HG03442 (cell line): Measurements from ENCODE around the gene MUC5AC.

Experiments used
- ATAC-seq: cut with Tn5 transposase; IDR thresholded peaks from one replicate; pipeline ENCODE4 v1.9.1; 2021; ENCODE audit warnings: mild to moderate bottlenecking, moderate library complexity; ENCODE audit not compliant: unreplicated experiment

The MUC5AC gene

DNA sequence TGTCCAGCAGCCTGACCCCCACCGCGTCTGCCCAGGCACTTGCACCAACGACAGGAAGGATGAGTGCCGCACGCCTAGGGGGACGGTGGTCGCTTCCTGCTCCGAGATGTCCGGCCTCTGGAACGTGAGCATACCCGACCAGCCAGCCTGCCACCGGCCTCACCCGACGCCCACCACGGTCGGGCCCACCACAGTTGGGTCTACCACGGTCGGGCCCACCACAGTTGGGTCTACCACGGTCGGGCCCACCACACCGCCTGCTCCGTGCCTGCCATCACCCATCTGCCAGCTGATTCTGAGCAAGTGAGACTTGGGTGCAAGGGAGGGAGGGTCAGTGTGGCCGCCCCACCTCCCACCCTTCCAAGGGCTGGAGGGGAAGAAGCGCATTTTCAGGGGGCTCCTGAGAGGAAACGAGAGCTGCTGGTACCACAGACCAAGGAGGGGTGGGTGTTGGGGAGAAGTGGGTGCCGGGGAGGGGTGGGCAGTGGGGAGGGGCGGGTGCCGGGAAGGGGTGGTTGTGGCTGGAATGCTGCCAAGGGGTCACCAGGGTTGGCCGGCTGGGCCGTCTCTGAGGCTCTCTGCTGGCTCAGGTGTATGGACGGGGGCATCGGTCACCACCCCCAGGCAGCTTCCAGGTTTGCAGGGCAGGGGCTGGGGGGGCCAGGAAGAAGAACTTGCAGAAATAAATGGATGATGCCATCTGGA lies 37.4 kb downstream of the MUC5AC start:
- ATAC-seq, result no peak

DNA sequence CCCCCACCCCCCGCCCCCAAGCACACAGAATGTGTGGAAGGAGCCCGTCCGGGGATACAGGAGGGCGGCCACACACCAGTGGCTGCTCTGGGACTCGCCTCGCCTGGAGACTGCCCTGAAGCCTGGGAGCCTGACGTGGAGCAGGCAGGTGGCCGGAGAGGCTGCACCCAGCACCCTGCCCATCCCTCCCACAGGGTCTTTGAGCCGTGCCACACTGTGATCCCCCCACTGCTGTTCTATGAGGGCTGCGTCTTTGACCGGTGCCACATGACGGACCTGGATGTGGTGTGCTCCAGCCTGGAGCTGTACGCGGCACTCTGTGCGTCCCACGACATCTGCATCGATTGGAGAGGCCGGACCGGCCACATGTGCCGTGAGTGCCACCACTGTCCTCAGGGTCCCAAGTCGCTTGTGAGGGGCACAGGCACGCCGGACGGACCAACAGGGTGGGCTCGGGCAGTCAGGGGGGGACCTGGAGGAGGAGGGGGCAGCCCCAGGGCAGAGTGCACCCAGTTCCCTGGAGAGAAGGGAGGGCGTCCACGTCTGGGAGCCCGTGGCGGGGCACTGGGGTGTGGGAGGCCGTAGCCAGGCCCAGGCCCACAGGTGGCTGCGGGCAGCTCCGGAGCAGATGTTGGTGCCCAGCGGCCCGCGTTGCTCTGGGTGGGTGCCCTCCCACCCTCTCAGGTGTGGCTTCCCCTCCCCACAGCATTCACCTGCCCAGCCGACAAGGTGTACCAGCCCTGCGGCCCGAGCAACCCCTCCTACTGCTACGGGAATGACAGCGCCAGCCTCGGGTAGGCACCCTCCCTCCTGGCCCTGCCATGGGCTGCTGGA lies 38.1 kb downstream of the MUC5AC start:
- ATAC-seq, result no peak

DNA sequence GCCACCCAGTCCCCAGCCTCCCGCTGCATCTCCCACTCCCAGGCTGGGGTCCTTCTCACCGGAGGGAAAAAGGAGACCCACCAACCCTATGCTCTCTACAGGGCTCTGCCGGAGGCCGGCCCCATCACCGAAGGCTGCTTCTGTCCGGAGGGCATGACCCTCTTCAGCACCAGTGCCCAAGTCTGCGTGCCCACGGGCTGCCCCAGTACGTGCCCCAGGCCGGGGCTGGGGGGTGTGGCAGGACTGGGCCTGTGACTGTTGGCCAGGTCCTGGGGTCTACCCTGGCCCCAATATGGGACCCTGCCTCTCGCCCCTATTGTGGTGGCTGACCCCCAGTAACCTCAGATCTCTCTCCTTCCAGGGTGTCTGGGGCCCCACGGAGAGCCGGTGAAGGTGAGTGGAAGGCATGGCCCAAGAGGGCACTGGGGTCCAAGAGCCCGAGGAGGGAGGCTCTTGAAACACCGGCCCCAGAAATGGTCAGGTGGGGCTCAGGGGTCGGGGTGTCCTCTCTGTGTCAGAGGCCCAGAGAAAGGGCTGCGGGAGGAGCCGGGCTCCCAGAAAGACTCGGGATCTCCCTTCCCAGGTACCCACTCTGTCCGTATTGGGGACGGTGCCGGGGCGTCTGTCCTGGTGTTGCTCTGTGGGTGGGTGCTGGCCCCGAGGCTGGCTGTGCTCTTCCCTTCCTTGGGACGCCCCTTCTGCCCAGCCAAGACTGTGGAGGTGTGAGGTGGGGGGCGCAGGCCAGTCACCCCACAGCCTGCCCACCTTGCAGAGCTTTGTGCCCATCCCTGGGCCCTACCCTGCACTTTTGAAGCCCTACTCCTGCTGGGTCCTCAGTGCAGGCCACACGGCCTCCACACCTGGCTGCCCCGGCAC lies 39.0 kb downstream of the MUC5AC start:
- no peak for ATAC-seq

DNA sequence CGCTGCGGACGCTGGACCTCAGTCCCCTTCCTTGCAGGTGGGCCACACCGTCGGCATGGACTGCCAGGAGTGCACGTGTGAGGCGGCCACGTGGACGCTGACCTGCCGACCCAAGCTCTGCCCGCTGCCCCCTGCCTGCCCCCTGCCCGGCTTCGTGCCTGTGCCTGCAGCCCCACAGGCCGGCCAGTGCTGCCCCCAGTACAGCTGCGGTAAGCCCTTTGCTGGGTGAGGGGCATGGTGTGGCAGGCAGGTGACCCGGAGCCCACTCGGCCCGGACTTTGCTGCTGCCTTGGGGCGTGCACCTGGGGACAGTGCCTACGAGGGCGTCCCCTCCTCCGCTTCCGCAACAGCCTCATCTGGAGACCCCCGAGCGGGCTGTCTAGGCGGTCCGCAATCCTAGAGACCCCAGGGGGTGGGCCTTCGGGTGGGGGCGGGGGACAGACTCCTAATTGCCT lies 39.7 kb downstream of the MUC5AC start:
- ATAC-seq, result no peak

DNA sequence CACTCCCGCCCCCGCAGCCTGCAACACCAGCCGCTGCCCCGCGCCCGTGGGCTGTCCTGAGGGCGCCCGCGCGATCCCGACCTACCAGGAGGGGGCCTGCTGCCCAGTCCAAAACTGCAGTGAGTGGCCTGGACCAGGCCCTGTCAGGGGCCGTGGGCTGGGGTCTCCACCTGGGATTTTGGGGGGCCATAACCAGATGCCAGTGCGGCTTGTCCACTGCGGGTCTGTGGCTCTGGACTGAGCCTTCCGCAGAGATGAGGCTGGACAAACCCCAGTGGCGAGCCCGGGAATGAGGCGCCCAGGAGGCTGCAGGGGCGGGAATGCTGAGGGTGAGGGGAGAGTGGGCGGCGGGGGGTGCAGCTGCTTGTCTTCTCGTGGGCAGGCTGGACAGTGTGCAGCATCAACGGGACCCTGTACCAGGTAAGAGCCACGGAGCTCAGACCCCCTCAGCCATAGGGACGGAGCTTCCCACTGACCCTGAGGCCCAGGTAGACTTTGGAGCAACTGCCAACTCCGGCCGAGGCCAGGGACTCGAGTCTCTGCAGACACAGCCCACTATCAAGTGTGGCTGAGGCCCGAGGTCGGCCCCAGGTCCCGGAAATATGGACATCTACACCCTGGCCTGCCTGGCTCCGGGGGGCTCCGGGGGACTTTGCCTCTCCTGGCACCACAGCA lies 40.3 kb downstream of the MUC5AC start:
- no peak for ATAC-seq

DNA sequence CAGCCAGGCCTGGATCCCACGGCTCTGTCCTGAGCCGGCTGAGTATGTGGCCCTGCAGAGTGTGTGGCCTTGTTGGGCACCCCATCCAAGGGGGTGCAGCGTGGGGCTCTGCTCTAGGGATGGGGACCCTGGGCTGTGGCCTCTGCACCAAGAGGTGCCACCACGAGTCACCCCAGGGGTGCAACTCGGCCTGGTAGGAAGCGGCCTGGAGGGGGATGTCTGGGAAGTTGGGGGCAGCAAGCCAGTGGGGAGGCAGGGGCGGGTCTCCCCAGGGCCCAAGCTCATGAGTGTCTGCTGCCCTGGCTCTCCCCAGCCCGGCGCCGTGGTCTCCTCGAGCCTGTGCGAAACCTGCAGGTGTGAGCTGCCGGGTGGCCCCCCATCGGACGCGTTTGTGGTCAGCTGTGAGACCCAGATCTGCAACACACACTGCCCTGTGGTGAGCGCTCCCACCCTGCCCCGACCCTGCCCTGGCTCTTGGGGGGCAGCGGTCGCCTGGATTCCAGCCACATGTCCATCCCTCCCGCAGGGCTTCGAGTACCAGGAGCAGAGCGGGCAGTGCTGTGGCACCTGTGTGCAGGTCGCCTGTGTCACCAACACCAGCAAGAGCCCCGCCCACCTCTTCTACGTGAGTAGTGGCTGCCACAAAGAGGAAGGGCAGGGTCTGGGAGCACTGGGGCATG lies 40.9 kb downstream of the MUC5AC start:
- ATAC-seq, result no peak

DNA sequence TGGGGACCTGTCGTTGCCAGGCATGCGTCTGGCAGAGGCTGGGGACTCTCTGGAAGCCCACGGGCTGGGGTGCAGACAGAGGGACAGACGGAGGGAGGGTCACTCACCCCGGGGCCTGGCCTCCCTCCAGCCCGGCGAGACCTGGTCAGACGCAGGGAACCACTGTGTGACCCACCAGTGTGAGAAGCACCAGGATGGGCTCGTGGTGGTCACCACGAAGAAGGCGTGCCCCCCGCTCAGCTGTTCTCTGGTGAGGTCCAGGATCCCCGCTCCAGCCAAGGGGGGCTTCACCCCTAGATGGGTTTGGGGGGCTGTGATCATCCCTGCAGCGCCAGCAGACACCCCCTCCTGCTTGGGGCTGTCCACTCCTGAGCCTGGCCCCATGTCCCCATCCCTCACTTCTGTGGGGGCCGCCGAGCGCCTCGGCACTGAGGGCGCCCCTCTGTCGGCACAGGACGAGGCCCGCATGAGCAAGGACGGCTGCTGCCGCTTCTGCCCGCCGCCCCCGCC lies 41.5 kb downstream of the MUC5AC start:
- ATAC-seq, result no peak

DNA sequence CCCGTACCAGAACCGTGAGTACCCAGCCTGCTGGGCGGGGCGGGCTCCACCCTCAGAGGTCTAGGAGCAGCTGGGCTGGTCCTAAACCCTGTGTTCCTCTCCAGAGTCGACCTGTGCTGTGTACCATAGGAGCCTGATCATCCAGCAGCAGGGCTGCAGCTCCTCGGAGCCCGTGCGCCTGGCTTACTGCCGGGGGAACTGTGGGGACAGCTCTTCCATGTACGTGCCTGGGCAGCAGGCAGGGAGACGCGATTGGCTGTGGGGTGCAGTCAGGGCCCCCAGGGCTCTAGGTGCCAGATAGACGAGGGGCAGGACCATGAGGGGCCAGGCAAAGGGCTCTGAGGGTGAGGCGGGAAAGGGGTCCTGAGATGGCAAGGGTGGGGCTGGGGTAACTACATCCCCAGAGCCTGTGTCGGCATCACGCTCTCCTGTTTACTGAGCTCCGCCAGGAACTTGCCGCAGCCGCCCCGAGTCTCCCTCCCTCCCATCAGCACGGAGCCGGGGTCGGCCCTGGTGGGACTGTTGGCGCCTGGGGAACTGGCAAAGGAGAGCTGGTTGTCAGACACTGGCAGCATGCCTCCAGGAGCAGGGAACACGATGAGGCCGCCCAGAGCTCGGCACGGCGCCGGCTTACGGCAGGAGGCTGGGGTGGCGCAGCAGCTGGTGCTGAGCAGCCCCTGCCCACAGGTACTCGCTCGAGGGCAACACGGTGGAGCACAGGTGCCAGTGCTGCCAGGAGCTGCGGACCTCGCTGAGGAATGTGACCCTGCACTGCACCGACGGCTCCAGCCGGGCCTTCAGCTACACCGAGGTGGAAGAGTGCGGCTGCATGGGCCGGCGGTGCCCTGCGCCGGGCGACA lies 42.2 kb downstream of the MUC5AC start:
- ATAC-seq, result no peak

DNA sequence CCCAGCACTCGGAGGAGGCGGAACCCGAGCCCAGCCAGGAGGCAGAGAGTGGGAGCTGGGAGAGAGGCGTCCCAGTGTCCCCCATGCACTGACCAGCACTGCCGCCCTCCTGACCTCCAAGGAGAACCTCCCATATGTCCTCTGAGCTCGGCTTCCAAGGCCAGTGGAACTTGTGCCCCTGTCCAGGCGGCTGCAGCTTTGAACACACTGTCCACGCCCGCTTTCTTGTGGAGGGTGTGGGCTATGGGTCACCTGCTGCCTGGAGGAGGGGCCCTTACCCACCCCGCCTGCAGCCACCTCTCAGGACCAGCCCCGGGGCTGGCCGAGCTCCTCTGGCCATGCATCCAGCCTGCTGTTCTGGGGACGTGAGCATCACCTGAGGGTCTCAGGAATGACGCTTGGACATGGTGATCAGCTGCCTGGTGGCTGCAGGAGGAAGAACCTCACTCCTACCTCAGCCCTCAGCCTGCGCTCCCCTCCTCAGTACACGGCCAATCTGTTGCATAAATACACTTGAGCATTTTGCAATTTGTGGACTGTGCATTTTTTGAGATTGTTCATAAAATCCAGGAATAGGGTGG lies 42.9 kb downstream of the MUC5AC start:
- ATAC-seq, result no peak

DNA sequence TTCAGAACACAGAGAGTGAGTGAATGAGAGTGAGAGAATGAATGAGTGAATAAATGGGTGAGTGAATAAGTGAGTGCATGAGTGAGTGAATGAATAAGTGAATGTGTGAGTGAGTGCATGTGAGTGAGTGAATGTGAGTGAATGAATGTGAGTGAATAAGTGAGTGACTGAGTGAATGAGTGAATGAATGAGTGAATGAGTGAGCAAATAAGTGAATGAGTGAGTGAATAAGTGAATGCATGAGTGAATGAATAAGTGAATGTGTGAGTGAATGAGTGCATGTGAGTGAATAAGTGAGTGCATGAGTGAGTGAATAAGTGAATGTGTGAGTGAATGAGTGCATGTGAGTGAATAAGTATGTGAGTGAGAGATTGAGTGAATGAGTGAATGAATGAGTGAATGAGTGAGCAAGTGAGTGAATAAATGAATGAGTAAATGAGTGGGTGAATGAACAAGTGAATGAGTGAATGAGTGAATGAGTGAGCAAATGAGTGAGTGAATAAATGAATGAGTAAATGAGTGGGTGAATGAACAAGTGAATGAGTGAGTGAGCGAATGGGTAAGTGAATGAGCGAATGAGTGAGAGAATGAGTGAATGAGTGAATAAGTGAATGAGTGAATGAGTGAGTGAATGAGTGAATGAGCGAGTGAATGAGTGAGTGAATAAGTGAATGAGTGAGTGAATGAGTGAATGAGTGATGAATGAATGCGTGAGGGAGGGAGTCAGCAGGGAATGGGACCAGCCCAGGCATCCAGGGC lies 43.8 kb downstream of the MUC5AC start:
- no peak for ATAC-seq

DNA sequence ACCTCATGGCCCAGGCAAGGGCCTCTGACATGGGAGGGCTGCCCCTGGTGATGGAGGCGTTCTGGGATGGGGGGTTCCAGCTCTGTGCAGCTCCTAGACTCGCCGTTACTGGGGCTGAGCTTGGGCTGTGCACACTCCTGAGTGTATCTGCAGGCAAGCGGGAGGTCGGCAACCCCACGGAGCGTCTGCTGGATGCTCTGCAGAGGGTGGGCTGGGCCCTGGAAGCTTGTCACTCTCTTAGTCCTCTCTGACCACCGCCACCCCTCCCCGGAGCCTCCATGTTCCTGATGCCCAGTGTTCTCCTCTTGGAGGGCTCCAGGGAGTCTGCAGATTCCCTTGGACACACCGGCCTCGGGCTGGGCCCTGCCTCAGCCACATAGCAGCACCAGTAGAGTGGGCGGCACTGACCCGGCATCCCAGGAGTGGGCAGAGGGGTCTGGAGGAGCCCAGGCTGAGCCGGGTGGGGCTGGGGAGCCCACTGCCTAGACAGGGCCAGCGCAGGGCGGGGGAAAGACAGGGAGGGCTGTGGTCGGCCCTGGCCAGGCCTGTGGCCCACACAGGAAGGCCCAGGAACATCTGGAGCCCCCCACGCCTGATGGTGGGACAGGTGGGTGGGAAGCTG lies 44.5 kb downstream of the MUC5AC start:
- ATAC-seq, result no peak

DNA sequence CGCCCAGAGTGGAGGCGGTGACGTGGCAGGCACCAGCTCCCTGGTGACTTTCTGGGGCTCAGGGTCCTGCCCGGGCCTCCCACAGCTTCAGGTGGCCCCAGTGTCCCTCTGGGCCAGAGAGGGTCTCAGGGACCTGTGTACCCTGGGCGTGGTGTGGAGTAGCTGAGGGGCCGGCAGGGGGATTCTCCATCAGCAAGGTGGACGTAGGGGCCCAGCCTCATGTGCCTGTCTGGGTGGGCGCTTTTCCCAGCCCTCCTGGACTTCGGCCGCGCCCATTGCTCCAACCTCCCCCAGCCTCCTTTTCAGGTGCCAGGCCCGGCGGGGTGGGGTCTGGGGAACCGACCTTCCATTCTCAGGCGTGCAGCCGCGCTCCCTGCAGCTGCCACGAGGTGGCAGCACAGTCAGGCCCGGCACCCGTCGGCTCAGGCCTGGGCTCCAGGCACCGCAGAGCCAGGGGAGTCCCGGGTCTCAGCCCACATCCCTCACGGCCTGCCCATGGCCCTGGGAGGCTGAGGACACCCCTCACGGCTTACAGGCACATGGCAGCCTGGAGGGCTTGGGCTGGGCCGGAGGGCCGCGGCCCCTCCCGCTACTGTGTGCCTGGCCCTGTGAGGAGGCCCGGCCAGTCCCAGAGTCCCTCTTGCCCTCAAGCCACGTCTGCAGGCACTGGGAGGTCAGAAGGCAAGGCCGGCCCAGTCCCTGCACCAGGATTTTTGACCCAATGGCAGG lies 45.2 kb downstream of the MUC5AC start:
- no peak for ATAC-seq

DNA sequence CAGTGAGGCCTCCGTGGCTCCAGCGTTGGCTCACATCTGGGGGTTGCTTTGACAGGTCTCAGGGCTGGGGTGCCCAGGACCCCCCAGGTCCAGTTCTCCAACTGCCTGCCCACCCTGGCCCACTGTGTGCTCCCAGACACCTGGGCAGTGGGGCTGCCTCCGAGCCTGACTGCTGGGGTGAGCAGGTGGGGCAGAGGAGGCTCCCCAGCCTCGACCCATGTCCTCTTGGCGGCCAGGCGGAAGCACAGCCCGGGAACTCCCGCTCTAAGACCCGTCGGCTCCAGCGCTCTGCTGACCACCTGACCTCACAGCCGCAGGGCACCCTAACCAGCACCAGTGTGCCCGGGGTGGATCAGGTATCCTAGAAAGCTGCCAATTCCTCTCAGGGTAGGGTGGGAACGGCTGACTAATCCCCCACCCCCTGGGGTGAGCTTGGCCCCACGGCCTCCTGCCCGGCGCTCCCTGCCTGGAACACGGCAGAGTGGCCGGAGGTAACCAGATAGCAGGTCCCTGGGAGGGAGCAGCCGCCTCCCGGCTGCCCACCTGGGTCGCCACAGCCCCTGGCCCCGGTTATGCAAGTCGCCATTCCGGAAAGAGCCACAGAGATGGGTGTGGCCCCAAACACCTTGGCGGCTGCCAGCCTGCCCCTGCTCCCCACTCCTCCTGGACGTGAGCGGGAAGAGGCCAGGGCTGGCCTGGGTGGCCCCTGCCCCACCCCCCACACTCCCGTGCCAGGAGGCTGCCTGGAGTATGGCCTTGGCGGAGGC lies 45.9 kb downstream of the MUC5AC start:
- no peak for ATAC-seq

DNA sequence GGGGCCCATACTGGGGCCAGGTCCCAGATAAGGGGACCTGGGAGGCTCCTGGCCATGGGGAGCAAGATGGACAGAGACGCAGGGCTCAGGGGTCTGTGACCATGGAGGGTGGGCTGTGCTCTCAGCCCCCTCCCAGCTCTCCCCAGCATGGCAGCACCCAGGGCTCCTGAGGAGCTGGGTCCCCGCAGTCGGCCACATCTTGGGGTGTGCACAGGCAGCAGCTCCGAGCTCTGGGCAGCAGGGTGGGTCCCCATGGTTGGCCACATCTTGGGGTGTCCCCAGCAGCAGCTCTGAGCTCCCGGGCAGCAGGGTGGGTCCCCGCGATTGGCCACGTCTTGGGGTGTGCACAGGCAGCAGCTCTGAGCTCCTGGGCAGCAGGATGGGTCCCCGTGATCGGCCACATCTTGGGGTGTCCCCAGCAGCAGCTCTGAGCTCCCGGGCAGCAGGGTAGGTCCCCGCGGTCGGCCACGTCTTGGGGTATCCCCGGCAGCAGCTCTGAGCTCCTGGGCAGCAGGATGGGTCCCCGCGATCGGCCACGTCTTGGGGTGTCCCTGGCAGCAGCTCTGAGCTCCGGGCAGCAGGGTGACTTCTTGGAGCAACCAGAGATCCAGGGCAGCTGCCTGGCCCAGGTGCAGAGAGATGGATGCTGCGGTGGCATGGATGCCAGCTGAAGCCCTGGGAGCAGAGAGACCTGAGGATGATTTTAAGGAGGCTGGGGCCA lies 46.8 kb downstream of the MUC5AC start:
- no peak for ATAC-seq
